IPS-18c (cell line): ENCODE measurements around the gene MAP6.

Experiments
- H3K4me3 ChIP-seq: 2 replicates; pipeline ENCODE4 v1.7.0; 2013; ENCODE audit warnings: low read depth, mild to moderate bottlenecking, low read length, moderate library complexity; ENCODE audit not compliant: insufficient read depth
- H3K9me3 ChIP-seq: one replicate; pipeline ENCODE4 v1.6.1; 2013; ENCODE audit warnings: mild to moderate bottlenecking, low read length, moderate library complexity; ENCODE audit not compliant: control insufficient read depth, insufficient read depth

The MAP6 gene

DNA sequence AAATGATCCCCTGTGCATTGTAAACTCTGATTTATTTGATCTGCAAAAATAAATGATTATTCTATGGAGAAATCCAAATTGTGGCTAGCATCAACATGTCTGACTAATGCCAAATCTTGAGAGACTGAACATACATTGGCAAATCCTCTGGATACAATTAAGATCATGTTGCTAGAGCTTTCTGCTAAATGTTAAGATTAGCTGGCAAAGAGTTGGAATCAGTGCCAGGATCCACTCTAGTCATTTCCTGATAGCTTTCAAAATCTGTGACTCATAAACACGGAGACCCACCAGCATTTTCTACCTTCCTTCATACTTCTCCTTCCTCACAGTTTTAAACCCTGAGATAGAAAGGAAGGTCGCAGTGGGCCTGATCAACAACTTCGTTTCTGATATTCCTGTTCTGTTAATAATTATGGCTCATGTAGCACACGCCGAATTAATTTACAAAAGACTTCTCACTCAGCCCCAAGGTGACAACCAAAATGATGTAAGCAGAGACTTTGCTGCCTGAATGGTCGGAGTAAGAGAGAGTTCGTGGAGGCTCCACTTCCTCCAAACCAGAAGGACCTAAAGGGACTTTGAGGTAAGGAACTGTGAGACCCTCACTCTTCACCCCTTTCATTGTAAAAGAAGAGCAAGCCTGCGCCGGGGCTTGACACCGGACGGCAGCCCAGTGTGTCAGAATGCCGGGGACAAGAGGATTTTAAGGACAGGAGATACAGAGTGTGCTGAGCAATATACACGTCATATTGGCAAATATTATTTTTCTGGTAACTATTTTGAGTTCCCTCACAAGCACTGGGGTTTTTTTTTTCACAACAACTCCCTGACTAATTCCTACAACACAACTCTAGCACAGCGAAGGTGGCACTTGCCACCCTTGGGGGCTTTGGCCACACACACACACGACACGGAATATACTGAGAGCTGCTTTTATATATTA, 64.8 kb downstream of the MAP6 start:
- Histone ChIP-seq H3K9me3 (no peaks in the 10 kb centered on the region), H3K4me3 (no peak overlapping the region)

DNA sequence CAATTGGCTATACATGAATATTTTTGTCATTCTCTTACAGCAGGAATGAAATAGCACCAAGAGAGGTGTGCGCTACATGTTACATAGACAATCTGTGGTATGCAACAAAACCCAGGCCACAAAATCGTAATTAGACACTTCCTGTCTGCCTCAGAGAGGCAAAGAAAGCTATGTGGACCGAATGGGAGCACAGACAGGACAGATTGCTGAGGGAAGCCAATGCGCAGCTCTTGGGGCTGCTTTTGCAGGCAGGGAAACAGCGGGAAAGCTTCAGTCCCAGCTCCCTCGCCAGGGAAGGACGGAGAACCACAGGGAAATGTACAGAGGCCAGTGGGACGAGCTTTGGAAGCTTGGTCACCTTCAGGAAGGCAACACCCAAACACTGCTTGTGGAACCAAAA, 65.9 kb downstream of the MAP6 start:
- H3K4me3 ChIP-seq, result no peak overlapping the region
- H3K9me3 ChIP-seq, result no peaks in the 10 kb centered on the region

DNA sequence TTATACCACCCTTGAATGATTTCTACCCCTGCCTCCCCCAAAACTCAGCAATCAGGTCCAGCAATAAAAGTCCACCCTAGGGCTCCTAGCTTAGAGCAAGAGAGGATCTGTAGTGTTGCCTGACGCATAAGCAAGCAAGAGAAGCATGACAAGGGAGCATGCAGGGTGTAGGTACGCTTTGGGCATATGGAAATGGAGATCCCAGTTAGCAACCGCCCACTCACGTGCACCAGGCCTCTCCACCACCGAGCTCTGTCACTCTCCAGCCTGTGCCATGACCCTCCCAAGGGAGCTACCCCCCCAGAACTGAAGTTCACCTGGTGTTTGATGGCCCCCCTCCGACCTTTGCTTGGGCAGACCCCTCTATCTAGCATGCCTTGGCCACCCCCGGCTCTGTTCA, 67.3 kb downstream of the MAP6 start:
- H3K9me3 ChIP-seq, result no peaks in the 10 kb centered on the region

DNA sequence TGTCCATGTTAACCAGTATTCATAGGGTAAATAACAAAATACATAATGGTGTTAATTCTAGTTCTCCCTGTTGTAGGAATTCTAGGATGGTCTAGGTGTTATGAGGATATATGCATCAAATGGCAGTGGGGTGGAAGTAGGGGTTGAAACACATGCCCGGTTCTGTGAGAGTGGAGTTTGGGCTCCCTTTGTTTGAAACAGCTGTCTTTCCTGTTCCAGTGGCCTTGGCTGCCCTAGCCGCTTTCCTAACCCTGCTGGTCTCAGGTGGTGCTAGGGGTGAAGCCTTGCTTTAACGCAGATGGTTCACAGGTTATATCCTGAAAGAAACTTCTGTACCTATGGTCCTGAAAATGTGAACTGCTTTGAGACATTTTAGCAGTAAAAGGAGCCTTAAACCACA, 68.5 kb downstream of the MAP6 start:
- H3K4me3 ChIP-seq, result no peak overlapping the region
- no peaks in the 10 kb centered on the region for H3K9me3 ChIP-seq

More for the DNA sequence above, 67.3 kb downstream of the MAP6 start:
- no peak overlapping the region for H3K4me3 ChIP-seq

DNA sequence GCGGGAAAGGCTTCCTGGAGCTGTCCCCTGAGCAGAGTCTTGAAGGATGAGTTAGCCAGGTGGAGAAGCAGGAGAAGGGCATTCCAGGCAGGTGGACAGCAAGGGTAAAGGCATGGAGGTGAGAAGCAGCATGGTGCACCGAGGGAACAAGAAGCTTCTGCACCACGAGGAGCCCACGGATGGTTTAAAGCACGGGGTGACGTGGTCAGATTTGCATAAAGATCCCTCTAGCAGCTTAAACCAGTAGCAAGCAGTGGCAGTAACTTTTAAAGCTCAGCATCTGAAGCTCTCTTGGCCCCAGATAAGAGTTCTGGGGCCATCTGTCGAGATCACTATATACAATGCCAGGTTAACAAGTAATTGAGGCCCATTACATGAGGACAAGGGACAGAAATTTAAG, 69.9 kb downstream of the MAP6 start:
- Histone ChIP-seq H3K9me3 (no peaks in the 10 kb centered on the region), H3K4me3 (no peak overlapping the region)

DNA sequence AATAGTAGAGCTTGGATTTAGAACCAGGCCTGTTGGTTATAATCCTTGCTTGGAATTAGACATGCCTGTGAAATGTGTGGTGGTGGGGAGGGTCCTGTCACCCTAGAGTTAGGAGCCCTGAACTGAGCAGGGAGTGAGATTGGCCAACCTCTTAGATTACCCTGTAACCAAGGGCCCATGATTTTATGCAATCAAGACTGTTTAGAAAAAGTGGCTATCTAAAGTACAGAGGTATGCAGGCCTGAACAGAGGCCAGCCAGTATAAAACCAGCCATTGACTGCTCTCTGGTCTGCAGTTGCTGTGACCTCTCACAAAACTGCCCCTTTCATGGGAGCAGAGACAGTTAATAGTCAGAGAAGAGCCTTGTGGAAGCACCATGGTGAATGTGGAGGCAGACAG, 70.6 kb downstream of the MAP6 start:
- no peaks in the 10 kb centered on the region for H3K9me3 ChIP-seq
- no peak overlapping the region for H3K4me3 ChIP-seq

DNA sequence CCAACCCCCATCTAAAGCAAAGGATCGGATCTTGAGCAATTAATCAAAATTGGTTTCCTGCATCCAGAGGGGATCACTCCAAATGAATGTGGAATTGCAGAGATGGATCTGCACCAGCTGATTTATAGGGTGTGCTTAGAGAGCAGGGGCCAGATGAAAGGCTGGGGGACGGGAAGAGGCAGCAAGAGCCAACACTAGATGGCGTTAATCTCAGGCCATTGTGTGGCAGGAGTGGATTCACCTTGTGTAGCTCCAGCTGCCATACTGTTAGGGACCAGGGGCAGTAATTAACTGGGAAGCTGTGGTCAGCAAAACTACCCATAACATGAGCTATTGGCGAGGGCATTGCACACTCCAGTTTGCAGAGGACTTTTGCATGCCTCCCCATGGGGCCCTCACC, 71.2 kb downstream of the MAP6 start:
- no peak overlapping the region for H3K4me3 ChIP-seq
- H3K9me3 ChIP-seq, result no peaks in the 10 kb centered on the region

DNA sequence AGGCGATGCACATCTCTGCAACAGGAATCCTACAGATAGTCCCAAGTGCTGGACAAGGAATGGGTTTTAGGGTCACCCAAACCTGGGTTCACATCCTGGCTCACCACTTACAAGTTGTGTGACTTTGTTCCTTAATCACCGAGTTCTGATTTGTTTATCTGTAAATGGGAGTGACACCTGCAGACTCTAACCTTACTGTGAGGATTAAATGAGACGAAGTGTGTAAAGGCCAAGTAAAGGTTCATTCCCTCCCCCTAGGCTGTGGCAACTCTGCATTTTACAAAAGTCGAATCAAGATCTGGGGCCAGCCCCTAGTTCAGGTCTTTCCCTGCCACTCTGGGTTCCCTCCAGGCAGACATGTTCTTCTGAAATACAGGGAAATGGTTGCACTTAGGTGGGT, 71.9 kb downstream of the MAP6 start:
- H3K4me3 ChIP-seq, result no peak overlapping the region
- H3K9me3 ChIP-seq, result no peaks in the 10 kb centered on the region

DNA sequence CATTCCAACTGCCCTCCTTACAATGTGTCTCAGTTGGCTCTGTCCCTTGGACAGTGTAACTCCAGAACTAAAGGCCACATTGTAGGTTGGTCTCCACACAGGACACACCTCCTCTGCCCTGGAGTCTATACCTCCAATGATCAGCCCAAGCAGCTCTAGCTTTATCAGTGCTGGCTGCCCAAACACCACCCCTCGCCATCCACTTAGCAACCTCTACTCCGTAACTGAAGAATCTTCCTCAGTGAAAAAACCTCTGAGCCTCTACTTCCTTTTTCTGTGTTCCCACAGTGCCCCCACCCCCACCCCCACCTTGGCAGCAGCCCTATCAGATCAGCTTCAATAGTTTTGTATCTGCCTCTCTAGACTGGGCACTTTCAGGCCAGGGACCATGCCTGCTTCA, 73.4 kb downstream of the MAP6 start:
- H3K4me3 ChIP-seq, result no peak overlapping the region
- no peaks in the 10 kb centered on the region for H3K9me3 ChIP-seq

DNA sequence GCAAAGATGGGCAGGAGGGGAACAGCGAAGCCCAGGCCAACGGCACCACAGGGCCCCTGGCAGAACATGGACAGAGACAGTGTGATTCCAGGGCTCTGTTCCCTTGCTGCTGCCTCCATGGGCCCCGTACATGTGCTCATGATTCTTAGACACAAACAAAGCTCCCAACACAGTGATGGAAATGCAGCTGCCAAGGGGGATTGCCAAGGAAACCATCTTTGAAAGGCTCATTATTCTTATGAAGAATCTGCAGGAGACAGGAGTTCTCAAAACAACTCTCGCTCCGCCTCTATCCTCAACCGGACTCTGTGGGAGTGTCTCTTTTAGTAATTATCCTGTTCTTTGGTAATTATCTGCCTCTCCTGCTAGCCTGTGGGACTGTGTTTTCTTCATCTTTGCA, 74.6 kb downstream of the MAP6 start:
- H3K9me3 ChIP-seq, result no peaks in the 10 kb centered on the region
- H3K4me3 ChIP-seq, result no peak overlapping the region

DNA sequence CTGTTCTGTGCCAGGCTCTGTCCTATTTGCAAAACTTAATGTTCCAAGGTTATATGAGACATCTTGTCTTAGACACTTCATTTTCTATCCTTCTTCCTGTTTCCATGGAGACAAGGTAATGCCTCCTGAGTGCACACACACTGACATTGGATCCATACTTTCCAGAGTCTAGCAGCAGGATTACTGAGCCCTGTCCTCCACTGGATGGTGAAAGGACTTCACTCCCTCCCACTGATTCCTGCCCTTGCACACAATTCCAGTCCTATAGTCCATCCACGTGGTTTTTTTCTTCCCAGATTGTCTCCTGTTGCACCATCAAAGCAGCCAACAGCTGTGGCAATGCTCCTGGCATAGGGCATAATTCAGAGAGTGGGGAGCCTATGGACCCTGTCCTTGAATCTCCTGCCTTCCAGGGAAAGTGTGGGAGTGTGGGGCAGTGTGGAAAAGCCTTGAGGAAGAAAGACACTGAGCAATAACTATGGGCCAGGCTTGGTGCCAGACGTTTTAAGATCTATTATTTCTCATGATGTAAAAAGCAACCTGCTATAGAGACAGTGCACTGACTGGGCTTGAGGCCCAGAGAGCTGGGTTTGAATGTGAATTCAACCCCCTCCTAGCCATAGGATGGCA, 75.4 kb downstream of the MAP6 start:
- no peaks in the 10 kb centered on the region for H3K9me3 ChIP-seq
- H3K4me3 ChIP-seq, result no peak overlapping the region

DNA sequence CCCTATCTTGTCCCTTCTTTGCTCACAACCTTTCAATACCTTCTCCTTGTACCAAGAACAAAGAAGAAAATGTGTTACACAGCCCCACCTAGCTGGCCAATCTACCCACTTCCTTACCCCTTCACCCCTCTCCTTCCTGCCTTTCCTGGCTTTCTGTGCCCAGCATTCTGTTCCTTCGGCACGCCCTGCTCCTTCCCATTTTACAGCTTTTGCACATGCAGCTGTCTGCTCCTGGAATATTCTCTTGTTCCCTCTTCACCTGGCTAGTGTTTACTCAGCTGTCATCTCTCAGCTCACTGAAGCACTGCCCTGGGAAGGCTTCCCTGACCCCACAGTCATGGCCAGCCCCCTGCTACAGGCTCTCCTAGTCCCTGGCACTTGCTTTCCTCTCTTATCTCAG, 76.1 kb downstream of the MAP6 start:
- Histone ChIP-seq H3K4me3 (no peak overlapping the region), H3K9me3 (no peaks in the 10 kb centered on the region)

DNA sequence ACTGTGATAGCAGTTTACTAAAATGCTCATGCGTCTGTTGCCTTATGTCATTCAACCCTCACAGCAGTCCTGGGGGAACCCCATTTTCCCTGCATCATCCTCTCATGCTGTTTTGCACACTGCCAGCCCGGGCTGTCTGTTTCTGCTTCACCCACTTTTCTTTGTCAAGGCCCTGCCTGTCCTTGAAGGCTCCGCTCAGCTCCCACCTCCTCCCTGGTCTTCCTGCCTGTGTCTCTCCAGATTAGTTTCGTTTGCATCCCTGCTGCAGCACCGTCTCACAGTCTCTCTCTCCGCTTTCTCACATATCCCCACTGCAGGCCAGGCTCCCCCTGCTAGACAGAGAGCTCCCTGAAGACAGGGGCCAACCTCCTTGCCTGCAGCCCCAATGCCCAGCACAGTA, 76.9 kb downstream of the MAP6 start:
- Histone ChIP-seq H3K9me3 (no peaks in the 10 kb centered on the region), H3K4me3 (no peak overlapping the region)

DNA sequence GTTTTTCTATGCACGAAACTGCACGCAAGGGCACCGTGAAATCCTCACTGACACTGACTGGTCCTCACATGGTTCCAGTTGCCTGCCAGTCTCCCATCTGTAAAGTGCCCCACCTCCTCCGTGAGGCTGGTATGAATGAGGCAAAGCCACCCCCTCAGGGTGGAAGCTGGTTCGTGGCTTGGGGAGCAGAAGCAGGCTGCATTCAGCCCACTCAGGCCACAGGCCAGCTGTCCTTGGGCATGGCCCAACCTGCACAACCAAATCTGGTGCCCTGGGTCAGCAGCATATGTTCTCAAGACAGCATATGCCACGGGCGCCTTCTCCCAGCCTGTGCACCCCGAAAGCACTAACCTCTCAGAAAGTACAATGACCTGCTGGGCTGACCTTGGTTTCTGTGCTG, 77.5 kb downstream of the MAP6 start:
- Histone ChIP-seq H3K4me3 (no peak overlapping the region), H3K9me3 (no peaks in the 10 kb centered on the region)

DNA sequence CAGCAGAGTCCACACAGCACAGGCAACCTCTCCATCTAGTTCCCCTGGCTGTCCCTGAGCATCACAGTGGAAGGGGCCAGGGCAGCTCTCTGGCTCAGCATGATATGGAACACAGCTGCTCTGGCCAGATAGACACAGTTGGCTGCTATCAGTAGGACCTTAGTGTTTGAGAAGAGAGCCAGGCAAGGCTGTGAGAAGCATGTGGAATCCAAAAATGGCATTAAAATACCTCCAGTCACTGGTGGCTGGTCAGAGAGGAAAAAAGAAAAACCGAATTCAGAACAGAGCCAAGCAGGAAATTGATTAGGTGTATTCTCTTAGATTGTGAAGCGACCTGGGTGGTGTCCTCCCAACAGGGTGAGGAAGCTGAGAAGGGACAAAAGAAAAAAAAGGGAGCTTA, 78.9 kb downstream of the MAP6 start:
- no peaks in the 10 kb centered on the region for H3K9me3 ChIP-seq
- H3K4me3 ChIP-seq, result no peak overlapping the region

DNA sequence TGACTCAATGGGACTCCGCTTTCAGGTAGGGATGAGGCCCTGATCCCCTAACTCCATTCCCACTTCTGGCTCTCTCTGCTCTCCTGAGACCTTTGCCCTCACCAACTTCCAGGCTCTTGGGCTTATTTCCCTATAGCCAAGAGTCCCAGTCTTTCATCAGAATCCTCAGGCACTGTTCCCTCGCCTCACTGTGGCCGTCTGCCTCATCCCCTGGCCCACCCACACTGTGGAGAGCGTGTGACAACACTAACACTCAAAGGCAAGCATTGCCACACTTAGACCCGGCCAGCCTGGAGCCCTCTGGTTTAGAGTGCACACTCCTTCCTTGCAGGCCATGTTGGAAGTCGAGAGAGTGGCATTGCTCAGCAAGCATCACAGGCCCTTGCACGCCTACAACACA, 79.8 kb downstream of the MAP6 start:
- Histone ChIP-seq H3K9me3 (no peaks in the 10 kb centered on the region), H3K4me3 (no peak overlapping the region)

DNA sequence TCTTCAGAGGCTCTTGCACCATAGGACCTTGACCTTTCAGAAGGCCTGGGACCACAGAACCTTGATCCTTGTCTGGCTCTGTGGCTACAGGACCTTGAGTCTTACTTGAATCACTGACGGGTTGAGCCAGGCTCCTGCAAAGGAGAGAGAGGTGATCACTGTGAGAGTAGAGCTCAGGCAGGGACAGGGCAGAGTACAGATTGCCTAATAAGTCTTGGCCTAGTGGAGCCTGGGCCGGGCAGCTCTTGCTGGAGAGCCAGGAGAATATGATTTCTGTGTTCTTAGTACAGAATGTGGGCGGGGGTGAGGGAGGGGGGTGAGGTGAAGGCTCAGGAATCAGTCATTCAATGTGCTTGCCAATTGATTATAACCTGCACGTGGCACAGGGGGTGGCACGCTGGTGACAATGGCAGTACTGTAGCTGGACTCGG, 80.8 kb downstream of the MAP6 start:
- Histone ChIP-seq H3K4me3 (no peak overlapping the region), H3K9me3 (no peaks in the 10 kb centered on the region)

DNA sequence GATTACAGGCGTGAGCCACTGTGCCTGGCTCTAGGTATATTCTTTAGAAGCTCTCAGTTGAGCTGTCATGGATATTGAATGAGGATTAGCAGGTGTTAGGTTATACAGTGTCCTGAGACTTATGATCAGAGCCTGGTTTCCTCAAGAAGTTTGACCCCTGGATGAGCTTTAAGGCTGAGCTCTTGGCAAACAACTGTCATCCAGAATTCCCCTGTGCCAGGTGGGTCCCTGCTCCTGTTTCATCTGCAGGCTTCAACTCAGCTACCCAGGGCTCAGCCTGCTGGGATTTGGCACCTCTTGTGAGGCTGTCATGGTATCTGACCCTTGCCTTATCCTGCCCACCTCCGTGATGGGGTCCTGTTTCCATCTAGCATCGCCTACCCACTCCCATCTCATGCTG, 82.4 kb downstream of the MAP6 start:
- H3K4me3 ChIP-seq, result no peak overlapping the region

More for the DNA sequence above, 82.4 kb downstream of the MAP6 start:
- peaks cover 3% of the 10 kb centered on the region for H3K9me3 ChIP-seq
